Peyer's patch (tissue), 4 donors: Measurements from ENCODE around the gene NRXN3. TPM values are rescaled to one million over a fixed set of nuclear protein-coding genes. Genes with fewer than 3 reads are reported as not detected.

Experiments
- DNase-seq, 3 donors: peaks; one replicate each; pipeline ENCODE4 v3.0.0-alpha.2; 2017 to 2019
- H3K27ac ChIP-seq, 4 donors: fragments of 200-600 bp; sonication (generic); one replicate each; pipeline ENCODE4 v1.5.1; 2016 to 2019
- H3K27me3 ChIP-seq, 2 donors: fragments of 200-600 bp; sonication (generic); one replicate each; pipeline ENCODE4 v1.5.1; 2019
- H3K36me3 ChIP-seq, 3 donors: fragments of 200-600 bp; sonication (generic); one replicate each; pipeline ENCODE4 v1.5.1; 2016 to 2019
- H3K4me1 ChIP-seq, 4 donors: fragments of 200-600 bp; sonication (generic); one replicate each; pipeline ENCODE4 v1.5.1; 2016 to 2019
- H3K4me3 ChIP-seq, 4 donors: fragments of 200-600 bp; sonication (generic); 1 replicate in 3 of 4; 2 replicates in 1 of 4; pipeline ENCODE4 v1.5.1; 2016 to 2019; ENCODE audit warnings: mild to moderate bottlenecking in 1 of 4
- H3K9me3 ChIP-seq, 4 donors: fragments of 200-600 bp; sonication (generic); one replicate each; pipeline ENCODE4 v1.5.1; 2016 to 2019; ENCODE audit warnings: mild to moderate bottlenecking in 1 of 4
- CTCF ChIP-seq, 6 experiments: fragments of 450-650 bp in 4 of 6; fragments of 200-600 bp in 2 of 6; sonication (generic) in 1 of 6; IDR thresholded peaks; one replicate each; pipeline ENCODE4 v1.5.1; 2017 to 2019; ENCODE audit warnings: antibody characterized with exemption in 6 of 6, mild to moderate bottlenecking in 3 of 6, moderate library complexity in 1 of 6
- POLR2A ChIP-seq, 2 donors: fragments of 450-650 bp; IDR thresholded peaks; one replicate each; pipeline ENCODE4 v1.5.1; 2017; ENCODE audit warnings: antibody characterized with exemption in 2 of 2, mild to moderate bottlenecking in 2 of 2, moderate library complexity in 2 of 2
- total RNA-seq, 4 donors: library from RNA; depleted of rRNA; stranded (reverse); fragments of >200 nt; gene quantifications; one replicate each; pipeline ENCODE4 v1.1.0, GENCODE V29; 2016

Gene NRXN3
- total RNA-seq, 4 donors from 2014 or later: 1.6 to 10.2 (median 4.4) TPM

DNA sequence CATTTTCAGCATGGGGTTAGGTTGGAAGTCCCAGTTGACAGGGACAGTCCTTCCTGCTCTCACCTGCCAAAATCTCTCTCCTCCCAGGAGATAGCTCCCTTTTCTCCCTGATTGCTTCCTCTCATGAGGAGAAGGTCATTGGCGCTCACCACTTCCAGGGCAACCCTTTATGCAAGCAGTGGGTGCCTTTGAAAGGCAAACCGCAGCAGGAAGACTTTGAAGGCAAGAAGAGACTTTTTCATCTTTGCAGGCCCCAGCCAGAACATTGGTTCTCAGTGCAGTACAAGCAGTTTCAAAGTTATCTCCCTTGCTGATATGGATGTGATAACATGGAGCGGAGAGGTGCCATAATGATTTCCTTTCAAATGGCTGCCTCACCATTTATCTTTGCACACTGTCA is 1558.2 kb downstream of the NRXN3 start:
- Histone ChIP-seq H3K27ac (no peak overlapping the region), H3K36me3 (no peaks in the 10 kb centered on the region), H3K27me3 (no peaks in the 10 kb centered on the region), H3K9me3 (no peaks in the 10 kb centered on the region), H3K4me1 (no peaks in the 10 kb centered on the region), H3K4me3 (no peak overlapping the region)
- DNase-seq: no peak
- no peak for TF ChIP-seq POLR2A (IDR thresholded peaks at IDR 0.05)
- TF ChIP-seq CTCF (IDR thresholded peaks at IDR 0.05): no peak

GRCh38 chr14:79729731-79730130 is 1559.6 kb downstream of the NRXN3 start:
- Histone ChIP-seq H3K27ac (no peak overlapping the region), H3K4me1 (no peaks in the 10 kb centered on the region), H3K27me3 (no peaks in the 10 kb centered on the region), H3K9me3 (no peaks in the 10 kb centered on the region), H3K36me3 (no peaks in the 10 kb centered on the region), H3K4me3 (no peak overlapping the region)
- DNase-seq: no peak
- TF ChIP-seq POLR2A (IDR thresholded peaks at IDR 0.05) (no peak), CTCF (IDR thresholded peaks at IDR 0.05) (no peak)

DNA sequence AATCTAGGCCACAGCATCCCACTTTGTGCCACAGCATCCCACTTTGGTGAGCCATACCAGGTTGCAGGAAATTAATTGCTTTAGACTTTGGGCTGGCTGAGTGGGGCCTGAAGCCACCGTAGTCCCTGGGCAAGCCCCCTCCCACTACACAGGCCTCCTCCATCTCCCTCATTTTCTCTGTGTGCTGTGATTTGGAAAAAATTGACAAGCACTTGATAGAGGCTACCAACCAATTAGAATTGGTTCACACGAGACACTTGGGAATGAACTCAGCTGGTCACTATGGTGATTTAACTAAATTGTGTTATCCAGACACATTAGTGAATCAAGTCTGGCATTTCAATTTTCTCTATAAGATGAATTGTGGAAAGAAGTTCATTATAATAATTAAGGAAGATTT is 1560.0 kb downstream of the NRXN3 start:
- no peaks in the 10 kb centered on the region for H3K27me3 ChIP-seq
- TF ChIP-seq POLR2A (IDR thresholded peaks at IDR 0.05): no peak
- TF ChIP-seq CTCF (IDR thresholded peaks at IDR 0.05): no peak

GRCh38 chr14:79730953-79731352 is 1560.8 kb downstream of the NRXN3 start:
- Histone ChIP-seq H3K36me3 (no peaks in the 10 kb centered on the region), H3K4me1 (no peaks in the 10 kb centered on the region), H3K27me3 (no peaks in the 10 kb centered on the region), H3K4me3 (no peak overlapping the region), H3K27ac (no peak overlapping the region), H3K9me3 (no peaks in the 10 kb centered on the region)
- TF ChIP-seq POLR2A (IDR thresholded peaks at IDR 0.05): no peak
- no peak for TF ChIP-seq CTCF (IDR thresholded peaks at IDR 0.05)
- no peak for DNase-seq

More for the DNA sequence above, 1560.0 kb downstream of the NRXN3 start:
- DNase-seq: no peak
- no peak overlapping the region for H3K27ac ChIP-seq
- H3K9me3 ChIP-seq: no peaks in the 10 kb centered on the region
- no peaks in the 10 kb centered on the region for H3K36me3 ChIP-seq
- no peak overlapping the region for H3K4me3 ChIP-seq
- no peaks in the 10 kb centered on the region for H3K4me1 ChIP-seq

- no peaks in the 10 kb centered on the region for H3K27me3 ChIP-seq
- H3K9me3 ChIP-seq: no peaks in the 10 kb centered on the region
- no peaks in the 10 kb centered on the region for H3K4me1 ChIP-seq
- no peak for TF ChIP-seq CTCF (IDR thresholded peaks at IDR 0.05)
- no peak for TF ChIP-seq POLR2A (IDR thresholded peaks at IDR 0.05)
- DNase-seq: no peak
- no peaks in the 10 kb centered on the region for H3K36me3 ChIP-seq
- no peak overlapping the region for H3K27ac ChIP-seq
- no peak overlapping the region for H3K4me3 ChIP-seq
These were observed 1562.9 kb downstream of the NRXN3 start for GRCh38 chr14:79732911-79733655.
